ENCODE data around the gene SOST. TPM values are rescaled to one million over a fixed set of nuclear protein-coding genes. Genes with fewer than 3 reads are reported as not detected.

The SOST gene
- polyA plus RNA-seq, 1 donor from 2014 or later: 0.10 TPM

GRCh38 chr17:43787728-43788127, 29.1 kb upstream of the SOST start:
- no peaks in the 10 kb centered on the region for H4K20me1 ChIP-seq (ENCODE audit: insufficient read depth)
- H2AFZ ChIP-seq (ENCODE audit: low read depth, low read length): no peak overlapping the region

GRCh38 chr17:43784628-43785101, 26.1 kb upstream of the SOST start:
- Histone ChIP-seq H3K9me3 (ENCODE audit: low read length) (no peaks in the 10 kb centered on the region), H4K20me1 (ENCODE audit: insufficient read depth) (no peaks in the 10 kb centered on the region), H3K27me3 (ENCODE audit: insufficient read depth, low read depth, low read length) (no peaks in the 10 kb centered on the region), H3K4me3 (ENCODE audit: low read length) (no peak overlapping the region), H3K9ac (ENCODE audit: low read length) (no peak overlapping the region), H3K9me2 (ENCODE audit: insufficient read depth, low read length) (no peaks in the 10 kb centered on the region), H2AFZ (ENCODE audit: low read depth, low read length) (no peak overlapping the region), H3K27ac (ENCODE audit: low read length) (no peak overlapping the region), H3K36me3 (ENCODE audit: insufficient read depth, low read length) (no peaks in the 10 kb centered on the region), H3K79me2 (replicated peaks; ENCODE audit: insufficient read depth, low read length) (no peaks in the 10 kb centered on the region), H3F3A (ENCODE audit: insufficient read depth, low read length, poor library complexity, severe bottlenecking) (no peaks in the 10 kb centered on the region), H3K4me2 (ENCODE audit: low read length) (no peak overlapping the region)
- TF ChIP-seq SMC3 (conservative IDR thresholded peaks at IDR 0.05; ENCODE audit: poor library complexity): no peak

More at GRCh38 chr17:43787728-43788127, 29.1 kb upstream of the SOST start:
- H3K79me2 ChIP-seq (replicated peaks; ENCODE audit: insufficient read depth, low read length): no peaks in the 10 kb centered on the region
- H3K9me2 ChIP-seq (ENCODE audit: insufficient read depth, low read length): no peaks in the 10 kb centered on the region
- no peaks in the 10 kb centered on the region for H3F3A ChIP-seq (ENCODE audit: insufficient read depth, low read length, poor library complexity, severe bottlenecking)
- TF ChIP-seq REST (IDR thresholded peaks at IDR 0.05; ENCODE audit: borderline replicate concordance) (no peak), POLR2AphosphoS5 (IDR thresholded peaks at IDR 0.05) (no peak), EP300 (conservative IDR thresholded peaks at IDR 0.05; ENCODE audit: poor library complexity, severe bottlenecking) (no peak)
- H3K27ac ChIP-seq (ENCODE audit: low read length): no peak overlapping the region
- no peak overlapping the region for H3K4me2 ChIP-seq (ENCODE audit: low read length)
- no peaks in the 10 kb centered on the region for H3K9me3 ChIP-seq (ENCODE audit: low read length)
- no peaks in the 10 kb centered on the region for H3K27me3 ChIP-seq (ENCODE audit: insufficient read depth, low read depth, low read length)
- no peak overlapping the region for H3K4me3 ChIP-seq (ENCODE audit: low read length)
- H3K36me3 ChIP-seq (ENCODE audit: insufficient read depth, low read length): no peaks in the 10 kb centered on the region
- H3K9ac ChIP-seq (ENCODE audit: low read length): no peak overlapping the region

GRCh38 chr17:43784068-43784467, 25.5 kb upstream of the SOST start:
- Histone ChIP-seq H4K20me1 (ENCODE audit: insufficient read depth) (no peaks in the 10 kb centered on the region), H3K36me3 (ENCODE audit: insufficient read depth, low read length) (no peaks in the 10 kb centered on the region), H3K9me3 (ENCODE audit: low read length) (no peaks in the 10 kb centered on the region), H3K9ac (ENCODE audit: low read length) (no peak overlapping the region), H3K79me2 (replicated peaks; ENCODE audit: insufficient read depth, low read length) (no peaks in the 10 kb centered on the region), H3K4me3 (ENCODE audit: low read length) (no peak overlapping the region), H2AFZ (ENCODE audit: low read depth, low read length) (no peak overlapping the region), H3K9me2 (ENCODE audit: insufficient read depth, low read length) (no peaks in the 10 kb centered on the region), H3K27me3 (ENCODE audit: insufficient read depth, low read depth, low read length) (no peaks in the 10 kb centered on the region), H3K4me2 (ENCODE audit: low read length) (no peak overlapping the region), H3K27ac (ENCODE audit: low read length) (no peak overlapping the region), H3F3A (ENCODE audit: insufficient read depth, low read length, poor library complexity, severe bottlenecking) (no peaks in the 10 kb centered on the region)
- no peak for TF ChIP-seq RAD21 (conservative IDR thresholded peaks at IDR 0.05)
- no peak for TF ChIP-seq SMC3 (conservative IDR thresholded peaks at IDR 0.05; ENCODE audit: poor library complexity)
- no peak for TF ChIP-seq MXI1 (conservative IDR thresholded peaks at IDR 0.05; ENCODE audit: poor library complexity, severe bottlenecking)
- no peak for TF ChIP-seq EP300 (conservative IDR thresholded peaks at IDR 0.05; ENCODE audit: poor library complexity, severe bottlenecking)
- no peak for TF ChIP-seq CTCF (IDR thresholded peaks at IDR 0.05; ENCODE audit: poor library complexity, severe bottlenecking)
- no peak for TF ChIP-seq REST (IDR thresholded peaks at IDR 0.05; ENCODE audit: borderline replicate concordance)
- TF ChIP-seq POLR2AphosphoS5 (IDR thresholded peaks at IDR 0.05): no peak
- no peak for TF ChIP-seq EZH2 (IDR thresholded peaks at IDR 0.05; ENCODE audit: borderline replicate concordance, insufficient read depth, low read length, poor library complexity, severe bottlenecking)
- TF ChIP-seq TAF1 (IDR thresholded peaks at IDR 0.05; ENCODE audit: low read depth): no peak

Measured in neural cell (in vitro differentiated cells).